Mucosa of gallbladder (tissue), 1 donor: ENCODE data around the gene NCAN. TPM values are rescaled to one million over a fixed set of nuclear protein-coding genes. Genes with fewer than 3 reads are reported as not detected.

Source experiments
- DNase-seq: peaks from one replicate; pipeline ENCODE4 v3.0.0-alpha.2; 2020; ENCODE audit warnings: low spot score
- total RNA-seq: library from RNA; stranded (reverse); gene quantifications from one replicate; pipeline ENCODE4 v1.2.1, GENCODE V29; 2021
- donor health status: DM: no; HTN: no; CAD: no.

Gene NCAN
- total RNA-seq, 1 donor from 2014 or later: not detected

GRCh38 chr19:19260417-19261214 is 48.9 kb downstream of the NCAN start:
- DNase-seq: no peak

DNA sequence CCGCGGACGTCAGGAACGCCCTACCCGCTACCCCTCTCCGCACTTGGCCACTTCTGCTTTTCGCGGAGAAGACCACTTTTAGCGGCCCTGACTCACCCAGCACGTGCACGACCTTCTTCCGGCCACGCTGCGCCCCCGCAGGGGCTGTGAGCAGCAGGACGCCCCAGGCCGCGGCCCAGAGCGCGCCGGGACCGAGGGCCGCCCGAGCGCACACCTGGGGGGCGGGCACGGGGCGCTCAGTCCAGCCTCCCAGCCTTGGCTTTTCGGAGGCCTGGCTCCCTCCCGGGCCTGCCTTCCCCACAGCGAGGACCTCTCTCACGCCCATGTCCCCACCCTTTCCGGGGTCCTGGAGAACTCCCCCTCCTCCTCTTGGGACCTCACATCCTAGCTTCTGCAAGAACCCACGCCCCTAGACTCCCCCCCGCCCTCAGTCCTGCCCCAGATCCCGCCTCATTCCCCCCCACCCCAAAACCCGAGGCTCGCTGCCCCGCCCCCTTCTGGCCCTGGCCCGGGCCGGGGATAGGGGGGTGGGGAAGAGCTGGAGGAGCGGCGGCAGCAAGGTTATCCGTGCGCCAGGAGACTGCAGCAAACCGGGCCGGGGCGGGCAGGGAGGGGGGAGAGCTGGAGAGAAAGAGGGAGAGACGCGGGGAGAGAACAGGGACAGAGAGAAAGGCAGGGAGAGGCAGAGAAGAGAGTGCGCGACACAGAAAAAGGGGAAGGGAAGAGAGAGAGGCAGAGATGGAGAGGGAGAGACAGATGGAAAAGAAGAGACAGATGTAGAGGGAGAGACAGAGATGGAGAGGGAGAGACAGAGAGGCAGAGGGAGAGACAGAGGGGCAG is 49.8 kb downstream of the NCAN start:
- DNase-seq: no peak

- no peak for DNase-seq
These were observed 50.7 kb downstream of the NCAN start for GRCh38 chr19:19262190-19263057.

GRCh38 chr19:19263886-19264487 is 52.2 kb downstream of the NCAN start:
- no peak for DNase-seq

- DNase-seq: no peak
These were observed 55.5 kb downstream of the NCAN start for GRCh38 chr19:19267305-19267704.

DNA sequence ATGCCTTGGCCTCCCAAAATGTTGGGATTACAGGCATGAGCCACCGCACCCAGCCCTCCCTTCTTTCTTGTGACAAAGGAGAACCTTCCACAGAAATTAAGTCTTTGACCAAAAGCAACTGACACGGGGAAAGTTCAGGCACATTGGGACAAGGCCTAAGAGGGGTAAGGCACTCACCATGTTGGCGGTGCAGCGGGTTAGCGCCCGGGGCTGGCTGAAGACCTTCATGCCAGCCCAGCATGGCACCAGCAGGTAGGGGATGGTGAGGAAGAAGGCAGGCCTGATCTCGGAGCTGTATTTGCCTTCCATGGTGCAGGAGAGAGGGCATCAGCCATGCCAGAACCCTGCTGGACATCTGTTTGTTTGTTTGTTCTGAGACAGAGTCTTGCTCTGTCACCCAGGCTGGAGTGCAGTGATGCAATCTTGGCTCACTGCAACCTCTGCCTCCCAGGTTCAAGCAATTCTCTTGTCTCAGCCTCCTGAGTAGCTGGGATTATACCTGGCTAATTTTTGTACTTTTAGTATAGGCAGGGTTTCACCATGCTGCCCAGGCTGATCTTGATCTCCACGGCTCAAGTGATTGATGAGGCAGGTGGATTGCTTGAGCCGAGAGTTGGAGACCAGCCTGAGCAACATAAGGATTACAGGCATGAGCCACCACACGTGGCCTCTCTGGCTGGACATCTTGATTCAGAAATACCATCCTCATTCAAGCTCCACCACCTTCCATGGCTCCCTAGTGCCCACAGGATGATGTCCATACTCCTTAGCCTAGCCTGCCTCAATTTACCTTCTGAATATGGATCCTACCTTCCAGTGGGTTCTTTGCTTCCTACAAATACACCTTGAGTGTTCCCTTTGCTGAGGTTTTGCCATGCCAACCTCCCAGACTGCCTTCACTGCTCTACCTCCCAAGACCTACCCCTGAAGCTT is 57.0 kb downstream of the NCAN start:
- no peak for DNase-seq

- DNase-seq: no peak
These were observed 58.4 kb downstream of the NCAN start for GRCh38 chr19:19269952-19270694.

DNA sequence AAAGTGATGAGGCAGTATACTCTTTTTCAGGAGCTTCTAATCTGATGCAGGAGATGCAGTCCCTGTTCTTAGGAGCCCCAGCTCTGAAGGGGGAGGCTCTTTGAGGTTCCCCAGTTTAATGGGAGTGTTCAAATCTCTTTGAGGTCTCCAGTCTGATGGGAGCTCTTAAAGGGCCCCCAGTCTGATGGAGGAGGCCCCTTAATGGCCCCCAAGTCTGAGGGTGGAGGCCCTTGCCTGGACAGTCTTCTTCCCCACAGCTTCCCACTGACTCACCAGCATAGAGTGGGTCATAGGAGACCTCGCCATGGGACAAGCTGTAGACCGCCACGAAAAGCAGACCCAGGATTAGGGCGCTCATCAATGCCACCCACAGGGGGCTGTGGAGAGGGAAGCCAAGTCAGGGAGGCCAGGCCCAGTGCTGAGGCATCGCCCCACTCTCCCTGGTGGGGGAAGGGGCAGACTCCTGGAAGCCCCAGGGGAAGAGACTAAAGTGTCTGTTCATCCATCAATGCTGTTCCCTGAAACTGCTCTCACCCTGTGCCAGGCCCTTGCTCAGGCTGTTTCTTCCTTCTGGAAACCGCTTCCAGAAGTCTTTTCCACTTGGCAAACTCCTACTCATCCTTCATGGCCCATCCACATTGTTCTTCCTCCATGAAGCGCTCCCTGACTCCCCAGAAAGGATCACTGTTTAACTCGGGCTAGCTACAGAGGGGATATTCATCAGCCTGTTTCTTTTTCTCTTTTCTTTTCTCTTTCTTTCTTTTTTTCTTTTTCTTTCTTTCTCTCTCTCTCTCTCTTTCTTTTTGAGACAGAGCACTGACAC is 59.2 kb downstream of the NCAN start:
- DNase-seq: no peak

DNA sequence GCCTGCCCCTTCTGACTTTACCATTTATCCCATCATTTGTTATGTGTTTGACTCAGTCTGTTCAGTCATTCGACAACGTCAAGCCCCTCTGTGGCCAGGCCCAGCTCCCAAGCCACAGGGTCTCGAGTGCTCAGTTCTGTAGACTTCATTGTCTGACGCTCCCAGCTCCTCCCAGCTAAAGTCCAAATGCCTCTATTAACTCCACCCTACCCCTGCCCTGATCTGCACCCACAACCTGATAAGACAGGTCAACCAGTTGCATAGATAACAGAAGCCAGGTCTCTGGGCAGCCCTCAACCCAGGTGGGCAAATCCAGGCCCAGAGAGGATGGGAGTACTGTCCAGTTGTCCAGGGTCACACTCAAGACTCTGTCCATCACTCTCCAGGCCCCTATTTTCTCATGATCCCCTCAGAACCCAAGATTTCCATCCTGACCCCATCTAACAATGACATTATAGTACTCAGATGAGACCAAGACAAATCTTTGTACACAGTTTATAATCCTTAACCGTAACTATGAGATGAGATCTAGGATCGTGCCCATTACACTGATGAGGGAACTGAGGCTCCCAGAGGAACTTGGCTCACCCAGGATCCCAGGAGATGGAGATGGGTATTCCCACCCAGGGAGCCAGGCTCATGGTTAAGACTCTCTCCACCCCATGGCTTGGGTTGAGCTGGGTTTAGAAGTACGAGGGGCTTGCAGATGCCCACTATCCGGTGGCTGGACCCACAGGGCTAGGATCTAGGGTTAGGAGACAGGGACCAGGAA is 60.3 kb downstream of the NCAN start:
- DNase-seq: no peak

- no peak for DNase-seq
These were observed 62.4 kb downstream of the NCAN start for GRCh38 chr19:19274146-19274545.

DNA sequence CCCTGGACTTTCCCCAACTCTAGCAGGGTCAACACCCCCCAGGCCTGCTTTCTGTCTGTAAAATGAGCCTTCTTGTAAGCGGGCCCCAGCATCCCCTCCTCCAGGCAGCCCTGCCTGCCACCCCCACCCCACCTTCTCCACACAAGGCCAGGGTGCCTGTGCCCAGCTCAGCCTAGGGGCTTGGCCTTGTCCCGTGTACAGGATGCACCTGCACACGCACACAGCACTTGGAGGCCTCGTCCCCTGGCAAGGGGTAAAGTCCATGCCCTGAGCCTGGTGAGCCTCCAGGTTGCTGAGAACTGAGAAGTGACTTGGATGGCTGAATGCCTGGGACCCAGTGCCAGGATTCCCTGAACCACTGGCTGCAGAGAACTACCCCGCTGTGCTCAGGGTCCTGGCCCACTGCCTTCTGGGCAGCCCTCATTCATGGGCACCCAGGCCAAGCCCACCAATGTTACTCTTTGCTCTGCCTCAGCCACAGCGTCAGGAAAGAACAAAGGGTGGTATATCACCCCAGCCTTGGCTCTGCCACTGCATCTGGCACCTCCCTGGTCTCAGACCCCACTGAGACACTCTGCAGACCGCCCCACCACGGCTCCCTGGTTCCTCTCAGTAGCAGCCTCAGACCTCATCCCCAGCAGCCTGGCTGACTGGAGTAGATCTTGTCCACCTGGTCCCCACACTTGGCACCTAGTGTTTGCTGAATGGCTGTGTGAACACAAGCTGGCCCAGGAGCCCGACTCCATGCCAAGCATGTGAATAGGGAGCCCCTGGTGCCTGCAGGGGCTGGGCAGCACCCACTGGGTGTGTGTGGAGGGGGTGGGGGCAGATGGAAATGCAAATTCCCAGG is 63.2 kb downstream of the NCAN start:
- DNase-seq: no peak

- peak; percentile 27 for DNase-seq
These were observed 64.6 kb downstream of the NCAN start for GRCh38 chr19:19276386-19276785.

GRCh38 chr19:19276851-19277250 is 65.1 kb downstream of the NCAN start:
- DNase-seq: no peak

DNA sequence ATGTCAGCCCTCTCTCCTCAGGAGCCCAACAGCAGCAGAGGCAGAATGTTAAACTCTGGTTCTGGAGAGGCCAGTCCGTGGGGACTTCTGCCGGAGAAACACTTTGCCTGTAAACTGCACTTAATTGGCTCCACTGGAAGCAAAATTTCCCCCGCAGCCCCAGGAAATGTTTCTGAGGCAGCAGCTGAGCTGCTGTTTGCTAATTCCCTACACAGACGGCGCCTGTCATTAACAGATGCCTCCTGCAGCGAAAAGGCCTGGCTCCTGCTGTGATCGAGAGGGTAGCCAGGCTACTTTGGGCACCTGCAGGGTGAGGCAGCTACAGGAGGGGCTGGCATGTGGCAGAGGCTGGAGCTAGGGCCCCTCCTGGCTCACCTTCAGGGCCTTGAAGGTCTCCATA is 66.6 kb downstream of the NCAN start:
- no peak for DNase-seq

DNA sequence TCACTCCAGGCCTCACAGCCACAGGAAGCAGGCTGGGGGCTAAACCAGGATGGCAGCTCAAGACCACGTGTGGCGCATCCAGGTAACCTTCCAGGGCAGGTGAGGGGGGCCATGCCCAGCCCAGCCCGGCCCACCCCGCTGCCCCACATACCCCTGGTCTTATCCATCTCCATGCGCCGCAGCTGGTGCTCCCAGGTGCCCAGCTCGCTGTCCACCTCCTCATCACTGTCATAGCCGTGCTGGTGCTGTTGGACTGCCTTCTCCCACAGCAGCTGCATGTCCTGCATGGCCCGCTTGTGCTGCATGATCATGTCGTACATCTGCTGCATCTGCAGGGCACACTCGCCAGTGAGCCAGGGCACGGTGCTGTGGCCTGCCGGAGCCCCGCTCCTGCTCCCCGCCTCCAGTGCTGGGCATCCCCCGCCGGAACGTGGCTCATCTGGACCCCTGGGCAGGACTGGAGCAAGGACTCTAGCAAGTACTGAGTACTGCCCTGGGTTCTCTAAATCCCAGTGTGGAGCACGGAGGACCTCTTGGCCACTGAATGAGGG is 67.4 kb downstream of the NCAN start:
- no peak for DNase-seq

DNA sequence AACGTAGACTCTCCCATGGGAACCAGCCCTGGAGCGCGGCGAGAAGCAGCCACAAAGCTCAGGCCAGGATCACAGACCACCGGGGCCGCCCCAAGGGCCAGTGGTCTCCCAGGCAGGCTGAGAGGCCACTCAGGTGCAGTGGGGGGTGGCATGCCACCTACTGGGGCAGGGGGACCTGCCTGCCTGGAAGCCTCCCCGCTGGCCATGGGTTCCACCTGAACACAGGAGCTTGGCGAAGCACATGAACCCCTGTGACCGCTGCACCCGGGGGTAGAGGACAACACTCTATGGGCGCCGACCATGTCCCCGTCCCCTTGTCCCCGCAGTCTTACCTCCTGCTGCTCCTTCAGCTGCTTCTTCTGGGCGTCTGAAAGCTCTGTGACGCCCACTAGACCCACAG is 68.1 kb downstream of the NCAN start:
- no peak for DNase-seq

DNA sequence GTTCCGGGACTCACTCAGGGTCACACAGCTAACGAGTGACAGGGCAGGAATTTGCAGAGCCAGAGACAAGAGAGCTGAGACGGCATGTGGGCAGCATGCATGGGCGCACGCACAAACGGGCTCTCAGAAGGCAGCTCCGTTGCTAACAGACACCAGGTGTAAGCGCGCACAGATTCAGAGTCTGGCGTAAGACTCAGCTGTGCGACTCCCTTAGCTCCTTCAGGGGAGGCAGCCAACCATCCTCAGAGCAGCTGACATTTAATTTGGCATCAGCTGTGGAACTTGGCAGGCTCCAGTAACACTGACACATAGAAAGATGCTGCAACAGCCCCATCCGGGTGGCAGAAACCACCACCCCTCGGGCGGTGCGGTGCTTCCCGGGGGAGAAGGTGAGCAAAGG is 68.8 kb downstream of the NCAN start:
- DNase-seq: no peak
